Mucosa of rectum (tissue), 2 donors: ENCODE measurements around the gene ZNF75A.
A peak's percentile ranks its signal among the peaks of the same experiment; 100 is the strongest.
"Not testable (repeated sequence)": the region's sequence is repeated elsewhere in the genome, so short reads cannot be mapped to it uniquely, and the experiment has no call there.

Experiments used
- H3K27ac ChIP-seq, 2 donors: one replicate each; pipeline ENCODE4 v1.7.0; 2013; ENCODE audit warnings: inconsistent platforms in 2 of 2, low read depth in 2 of 2, low read length in 2 of 2
- H3K27me3 ChIP-seq, 2 donors: one replicate each; pipeline ENCODE4 v1.7.0; 2013; ENCODE audit warnings: low read length in 2 of 2; ENCODE audit not compliant: control insufficient read depth in 2 of 2, insufficient read depth in 2 of 2
- H3K36me3 ChIP-seq, 2 donors: one replicate each; pipeline ENCODE4 v1.7.0; 2013; ENCODE audit warnings: low read length in 2 of 2; ENCODE audit not compliant: control insufficient read depth in 2 of 2, insufficient read depth in 2 of 2
- H3K4me1 ChIP-seq, 2 donors: one replicate each; pipeline ENCODE4 v1.7.0; 2013; ENCODE audit warnings: low read length in 2 of 2, mild to moderate bottlenecking in 1 of 2; ENCODE audit not compliant: control insufficient read depth in 2 of 2, insufficient read depth in 2 of 2
- H3K4me3 ChIP-seq, 2 donors: one replicate each; pipeline ENCODE4 v1.7.0; 2013; ENCODE audit warnings: low read length in 2 of 2
- H3K9ac ChIP-seq, 2 donors: one replicate each; pipeline ENCODE4 v1.7.0; 2013; ENCODE audit warnings: low read length in 2 of 2, low read depth in 1 of 2, mild to moderate bottlenecking in 1 of 2
- H3K9me3 ChIP-seq, 2 donors: one replicate each; pipeline ENCODE4 v1.7.0; 2013; ENCODE audit warnings: low read length in 2 of 2; ENCODE audit not compliant: control insufficient read depth in 2 of 2
- donor health status: healthy.
- donor health status: Normal muscosa, but diverticular disease.

ZNF75A gene

GRCh38 chr16:3271281-3271680 lies 34.0 kb upstream of the ZNF75A start:
- H3K27ac ChIP-seq, H3K4me3 ChIP-seq, H3K9ac ChIP-seq, H3K27me3 ChIP-seq, H3K36me3 ChIP-seq, H3K9me3 ChIP-seq, H3K4me1 ChIP-seq: not testable (repeated sequence)

DNA sequence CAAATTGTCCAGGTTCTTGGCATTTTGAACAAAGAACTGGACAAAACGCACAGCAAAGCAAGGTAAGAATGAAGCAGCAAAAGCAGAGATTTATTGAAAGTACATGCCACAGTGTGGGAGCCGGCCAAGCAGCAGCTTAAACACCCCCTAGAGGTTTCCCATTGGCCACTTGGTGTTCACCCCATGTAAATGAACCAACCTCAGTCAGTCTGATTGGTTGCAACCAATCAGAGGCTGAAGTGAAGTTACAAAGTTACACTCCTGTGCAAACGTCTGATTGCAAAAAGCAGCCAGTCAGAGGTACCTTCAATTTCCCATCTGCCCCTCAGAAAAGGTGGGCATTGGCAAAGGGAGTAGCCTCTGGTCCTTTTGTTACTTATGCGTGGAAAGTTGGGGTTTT lies 30.8 kb upstream of the ZNF75A start:
- H3K27me3 ChIP-seq: no peaks in the 10 kb centered on the region
- no peak overlapping the region for H3K27ac ChIP-seq
- H3K4me3 ChIP-seq: no peak overlapping the region
- H3K9ac ChIP-seq: no peak overlapping the region
- no peaks in the 10 kb centered on the region for H3K4me1 ChIP-seq
- H3K36me3 ChIP-seq: no peaks in the 10 kb centered on the region
- no peaks in the 10 kb centered on the region for H3K9me3 ChIP-seq

GRCh38 chr16:3274947-3275346 lies 30.4 kb upstream of the ZNF75A start:
- no peaks in the 10 kb centered on the region for H3K36me3 ChIP-seq
- H3K4me1 ChIP-seq: no peaks in the 10 kb centered on the region
- no peaks in the 10 kb centered on the region for H3K27me3 ChIP-seq
- no peak overlapping the region for H3K27ac ChIP-seq
- no peaks in the 10 kb centered on the region for H3K9me3 ChIP-seq
- H3K9ac ChIP-seq: no peak overlapping the region
- no peak overlapping the region for H3K4me3 ChIP-seq

GRCh38 chr16:3276679-3277078 lies 28.6 kb upstream of the ZNF75A start:
- no peaks in the 10 kb centered on the region for H3K27me3 ChIP-seq
- H3K27ac ChIP-seq: no peak overlapping the region
- H3K9me3 ChIP-seq: no peaks in the 10 kb centered on the region
- H3K4me3 ChIP-seq: no peak overlapping the region
- no peaks in the 10 kb centered on the region for H3K36me3 ChIP-seq
- H3K4me1 ChIP-seq: no peaks in the 10 kb centered on the region
- no peak overlapping the region for H3K9ac ChIP-seq

DNA sequence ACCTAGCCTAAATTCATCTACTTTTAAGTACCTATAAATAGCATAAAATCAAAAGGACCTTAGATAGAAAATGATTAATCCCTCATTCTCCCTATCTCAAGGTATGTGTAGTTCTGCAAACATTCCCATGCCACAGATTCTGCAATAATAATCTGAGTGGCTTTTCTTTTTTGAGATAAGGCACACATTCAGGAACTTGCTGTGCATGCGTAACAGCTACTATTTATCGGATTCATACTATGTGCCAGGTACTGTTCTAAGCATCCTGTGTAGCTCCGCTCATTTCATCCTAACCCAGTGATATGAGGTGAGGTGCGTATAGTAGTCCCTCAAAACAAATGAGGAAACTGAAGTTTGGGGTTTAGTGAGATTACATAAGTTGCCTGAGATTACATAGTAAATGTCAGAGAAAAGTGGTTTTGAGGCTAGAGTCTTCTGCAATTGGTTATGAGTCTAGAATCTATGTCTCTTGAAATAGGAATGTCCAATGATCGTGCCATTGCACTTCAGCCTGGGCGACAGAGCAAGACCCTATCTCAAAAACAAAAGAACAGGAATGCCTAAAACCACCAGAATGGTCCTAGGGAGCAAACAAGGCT lies 24.0 kb upstream of the ZNF75A start:
- Histone ChIP-seq H3K4me3 (no peak overlapping the region), H3K9me3 (peaks cover 2 to 3% of the 10 kb centered on the region in 2 donors), H3K27me3 (no peaks in the 10 kb centered on the region), H3K9ac (no peak overlapping the region), H3K36me3 (peaks cover 12% of the 10 kb centered on the region in 2 donors), H3K27ac (no peak overlapping the region), H3K4me1 (peaks cover 9 to 15% of the 10 kb centered on the region in 2 donors)

DNA sequence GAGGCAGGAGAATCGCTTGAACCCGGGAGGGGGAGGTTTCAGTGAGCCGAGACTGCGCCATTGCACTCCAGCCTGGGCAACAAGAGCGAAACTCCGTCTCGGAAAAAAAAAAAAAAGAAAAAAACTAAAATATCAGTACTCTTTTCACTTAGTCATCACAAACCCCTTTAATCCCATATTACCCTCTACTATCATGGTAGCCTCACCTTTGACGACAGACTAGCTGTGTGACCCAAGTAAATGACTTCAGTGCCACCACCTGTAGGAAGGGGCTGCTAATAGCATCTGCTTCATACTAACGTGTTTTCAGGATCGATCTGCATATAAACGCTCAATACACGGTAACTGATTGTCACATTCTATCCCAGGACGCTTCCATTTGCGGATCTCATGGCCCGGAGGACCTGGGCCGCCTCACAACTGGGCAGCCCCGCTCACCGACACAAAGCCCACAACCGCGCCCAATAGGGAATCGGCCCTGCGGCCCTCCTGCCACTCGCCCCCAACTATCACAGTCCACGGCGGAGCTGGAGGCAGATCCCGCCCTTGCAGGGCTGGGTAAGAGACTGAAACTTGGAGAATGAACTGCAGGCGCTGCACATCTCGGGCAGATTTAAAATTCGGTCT lies 23.1 kb upstream of the ZNF75A start:
- H3K9ac ChIP-seq: peak overlapping the region; percentile 91 to 98
- peaks cover 4 to 10% of the 10 kb centered on the region in 2 donors for H3K9me3 ChIP-seq
- peak overlapping the region; percentile 100 for H3K27ac ChIP-seq
- no peaks in the 10 kb centered on the region for H3K27me3 ChIP-seq
- H3K36me3 ChIP-seq: peaks cover 18 to 19% of the 10 kb centered on the region in 2 donors
- peaks cover 9 to 15% of the 10 kb centered on the region in 2 donors for H3K4me1 ChIP-seq
- peak overlapping the region; percentile 93 to 94 for H3K4me3 ChIP-seq

GRCh38 chr16:3282730-3283542 lies 22.4 kb upstream of the ZNF75A start, which contains the start of gene ZNF263:
ZNF263 (plus strand) TSS chr16:3283491; CDS start chr16:3283819, 328 bp downstream.
- Histone ChIP-seq H3K27me3 (no peaks in the 10 kb centered on the region), H3K27ac (peak within 1 kb of the TSS; percentile 100), H3K4me1 (peaks cover 9 to 15% of the 10 kb centered on the region in 2 donors), H3K36me3 (peaks cover 19 to 23% of the 10 kb centered on the region in 2 donors), H3K4me3 (peak within 1 kb of the TSS; percentile 93 to 94), H3K9ac (peak within 1 kb of the TSS; percentile 91 to 98), H3K9me3 (peaks cover 4 to 10% of the 10 kb centered on the region in 2 donors)

GRCh38 chr16:3283543-3284447 lies 21.5 kb upstream of the ZNF75A start:
- Histone ChIP-seq H3K4me3 (peak overlapping the region; percentile 93 to 94), H3K27me3 (no peaks in the 10 kb centered on the region), H3K27ac (peak overlapping the region; percentile 100), H3K36me3 (peaks cover 25 to 31% of the 10 kb centered on the region in 2 donors), H3K9ac (peak overlapping the region; percentile 87 to 98), H3K9me3 (peaks cover 10 to 14% of the 10 kb centered on the region in 2 donors), H3K4me1 (peaks cover 9 to 15% of the 10 kb centered on the region in 2 donors)

DNA sequence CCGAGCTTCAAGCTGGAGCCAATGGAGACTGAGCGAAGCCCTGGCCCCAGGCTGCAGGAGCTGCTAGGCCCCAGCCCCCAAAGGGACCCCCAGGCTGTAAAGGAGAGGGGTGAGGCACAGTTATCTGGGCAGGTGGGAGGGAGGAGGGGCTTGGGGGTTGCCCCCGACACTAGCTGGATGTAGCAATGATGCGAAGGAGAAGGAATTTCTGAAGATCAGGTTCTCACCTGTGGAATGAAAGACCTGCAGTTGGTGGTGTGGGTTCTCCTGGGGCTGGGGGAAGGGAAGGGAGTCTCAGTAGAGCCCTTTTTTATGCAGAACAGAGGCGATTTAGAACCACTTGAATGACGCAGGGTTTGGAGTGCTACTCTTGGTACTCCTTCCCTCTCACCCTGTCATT lies 20.2 kb upstream of the ZNF75A start:
- H3K36me3 ChIP-seq: peaks cover 38 to 45% of the 10 kb centered on the region in 2 donors
- peaks cover 9 to 15% of the 10 kb centered on the region in 2 donors for H3K4me1 ChIP-seq
- H3K9me3 ChIP-seq: peaks cover 23 to 27% of the 10 kb centered on the region in 2 donors
- H3K4me3 ChIP-seq: peak overlapping the region in 1 of 2 donors; percentile 94
- H3K9ac ChIP-seq: no peak overlapping the region
- no peaks in the 10 kb centered on the region for H3K27me3 ChIP-seq
- no peak overlapping the region for H3K27ac ChIP-seq
